ENCODE results near the gene NAT14.
"Not testable (repeated sequence)": the region's sequence is repeated elsewhere in the genome, so short reads cannot be mapped to it uniquely, and the experiment has no call there.

The NAT14 gene

DNA sequence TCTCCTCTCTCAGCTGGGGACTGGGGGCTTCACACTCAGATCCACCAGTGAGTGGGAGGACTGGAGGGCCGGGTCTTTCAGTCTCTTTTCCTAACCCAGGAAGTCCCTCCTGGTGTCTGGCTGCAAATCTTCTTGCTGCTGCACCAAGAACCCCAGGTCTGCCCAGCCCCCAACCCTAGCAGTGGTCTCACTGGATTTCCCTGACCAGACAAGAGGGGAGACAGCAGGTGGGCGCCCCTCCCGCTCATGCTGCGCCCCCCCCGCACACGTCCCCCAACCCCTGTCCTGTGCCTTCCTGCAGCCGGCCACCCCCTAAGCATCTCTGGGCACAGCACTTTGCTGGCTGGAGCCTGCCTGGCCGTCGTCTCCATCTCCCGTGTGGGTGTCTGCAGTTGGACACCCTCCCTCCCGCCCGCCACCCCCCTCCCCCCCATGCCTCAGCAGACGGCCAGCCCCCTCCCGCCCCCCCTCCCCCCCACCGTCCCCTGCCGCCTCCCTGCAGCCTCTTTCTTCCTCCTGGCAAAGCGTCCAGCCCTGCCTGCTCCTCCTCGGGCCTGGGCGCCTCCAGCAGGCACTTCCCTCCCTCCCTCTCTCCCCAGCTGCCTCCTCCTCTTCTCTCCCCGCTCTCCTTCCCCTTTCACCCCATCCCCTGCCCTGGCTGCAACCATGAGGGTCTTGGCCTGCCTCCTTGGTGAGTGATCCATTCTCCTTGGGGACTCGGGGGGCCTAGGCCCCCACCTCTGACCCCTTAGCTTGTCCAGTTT is 3.1 kb downstream of the NAT14 start, which contains the start of gene SSC5D:
Gene SSC5D, plus strand, starts transcription at position 513 of the 764 bp plus-strand sequence. Its CDS starts 154 bp downstream, at position 667.
- DNase-seq = no peak

DNA sequence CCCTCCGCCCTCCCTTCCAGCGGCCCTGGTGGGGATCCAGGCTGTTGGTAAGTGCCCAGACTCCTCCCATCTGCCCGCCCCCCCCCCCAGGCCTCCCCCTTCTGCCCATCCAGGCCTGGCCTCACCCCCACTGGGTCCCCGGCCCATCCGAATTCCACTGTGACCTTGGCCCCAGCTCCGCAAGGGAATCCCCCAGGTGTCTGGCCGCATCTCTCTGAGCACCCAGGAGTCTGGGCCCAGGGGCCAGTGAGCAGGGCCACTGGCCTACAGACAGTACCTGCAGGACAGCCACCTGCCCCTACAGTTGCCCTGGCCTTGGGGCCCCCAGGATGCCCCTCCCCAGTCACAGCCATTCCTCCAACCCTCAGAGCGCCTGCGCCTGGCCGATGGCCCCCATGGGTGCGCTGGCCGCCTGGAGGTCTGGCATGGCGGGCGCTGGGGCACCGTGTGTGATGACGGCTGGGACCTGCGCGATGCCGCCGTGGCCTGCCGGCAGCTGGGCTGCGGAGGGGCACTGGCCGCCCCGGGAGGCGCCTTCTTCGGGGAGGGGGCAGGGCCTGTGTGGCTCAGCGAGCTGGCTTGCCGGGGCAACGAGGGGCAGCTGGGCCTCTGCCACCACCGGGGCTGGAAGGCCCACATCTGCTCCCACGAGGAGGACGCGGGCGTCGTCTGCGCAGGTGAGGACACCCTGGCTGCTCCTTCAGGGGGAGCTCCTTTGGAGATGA is 4.2 kb downstream of the NAT14 start:
- no peak for DNase-seq

DNA sequence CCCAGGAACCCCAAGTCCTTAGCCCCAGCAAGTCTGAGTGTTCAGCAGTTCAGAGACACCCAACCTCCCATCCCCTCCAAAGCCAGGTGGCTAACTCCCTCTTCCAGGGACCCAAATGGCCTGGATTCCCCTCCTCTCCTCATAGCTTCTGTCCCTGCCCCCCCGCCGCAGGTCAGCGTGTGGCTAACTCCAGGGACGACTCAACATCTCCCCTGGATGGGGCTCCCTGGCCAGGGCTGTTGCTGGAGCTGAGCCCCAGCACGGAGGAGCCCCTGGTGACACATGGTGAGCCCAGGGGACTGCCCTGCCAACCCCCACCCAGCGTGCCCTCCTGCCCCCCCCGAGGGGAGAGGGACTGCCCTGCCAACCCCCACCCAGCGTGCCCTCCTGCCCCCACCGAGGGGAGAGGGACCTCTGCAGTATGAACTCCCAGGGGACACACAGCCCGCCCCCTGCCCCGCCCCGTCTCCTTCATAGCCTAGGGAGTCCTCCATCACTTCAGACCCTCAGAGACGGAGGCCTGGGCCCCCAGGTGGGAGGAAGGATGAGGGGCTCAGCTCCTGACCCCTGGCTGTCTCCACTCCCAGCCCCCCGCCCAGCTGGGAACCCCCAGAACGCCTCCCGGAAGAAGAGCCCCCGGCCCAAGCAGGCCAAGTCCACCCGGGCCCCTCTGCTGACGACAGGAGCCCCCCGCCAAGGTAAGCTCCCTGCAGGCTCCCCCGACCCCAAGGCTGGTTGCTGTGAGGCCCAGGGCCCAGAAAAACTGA is 4.9 kb downstream of the NAT14 start:
- DNase-seq = no peak

DNA sequence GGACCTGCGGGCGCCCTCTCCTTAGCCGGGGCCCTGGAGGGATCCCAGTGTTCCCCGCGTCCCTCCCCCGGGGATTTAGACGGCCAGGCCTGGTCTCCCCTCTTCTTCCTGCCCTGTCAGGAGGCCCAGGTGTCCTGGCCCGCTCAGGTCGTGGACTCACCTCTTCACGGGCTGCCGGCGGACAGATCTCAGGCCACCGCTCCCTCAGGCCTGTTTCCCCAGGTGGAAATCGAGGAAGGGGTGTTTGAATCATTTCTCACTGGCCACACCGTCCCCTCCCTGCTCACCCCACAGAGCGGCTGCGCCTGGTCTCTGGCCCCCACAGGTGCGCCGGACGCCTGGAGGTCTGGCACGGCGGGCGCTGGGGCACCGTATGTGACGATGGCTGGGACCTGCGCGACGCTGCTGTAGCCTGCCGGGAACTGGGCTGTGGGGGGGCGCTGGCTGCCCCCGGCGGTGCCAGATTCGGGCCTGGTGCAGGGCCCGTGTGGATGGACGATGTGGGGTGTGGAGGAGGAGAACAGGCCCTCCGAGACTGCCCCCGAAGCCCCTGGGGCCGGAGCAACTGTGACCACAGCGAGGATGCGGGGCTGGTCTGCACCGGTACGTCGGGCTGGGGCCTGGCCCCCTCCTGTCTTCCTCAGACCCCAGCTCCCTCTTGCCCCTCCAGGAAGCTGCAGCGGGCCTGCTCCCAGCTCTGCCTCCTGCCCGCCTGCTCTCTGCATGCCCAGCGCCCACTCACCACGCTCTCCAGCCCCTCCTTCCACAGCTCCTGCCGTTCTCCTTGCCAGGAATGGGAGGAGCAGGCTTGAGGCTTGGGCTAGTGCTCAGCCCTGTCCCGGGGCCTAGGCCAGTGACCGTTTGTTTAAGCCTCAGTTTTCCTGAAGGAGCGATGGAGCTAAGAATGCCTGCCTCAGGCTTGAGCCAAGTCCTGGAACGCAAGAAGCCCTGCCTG is 5.8 kb downstream of the NAT14 start:
- DNase-seq = no peak

DNA sequence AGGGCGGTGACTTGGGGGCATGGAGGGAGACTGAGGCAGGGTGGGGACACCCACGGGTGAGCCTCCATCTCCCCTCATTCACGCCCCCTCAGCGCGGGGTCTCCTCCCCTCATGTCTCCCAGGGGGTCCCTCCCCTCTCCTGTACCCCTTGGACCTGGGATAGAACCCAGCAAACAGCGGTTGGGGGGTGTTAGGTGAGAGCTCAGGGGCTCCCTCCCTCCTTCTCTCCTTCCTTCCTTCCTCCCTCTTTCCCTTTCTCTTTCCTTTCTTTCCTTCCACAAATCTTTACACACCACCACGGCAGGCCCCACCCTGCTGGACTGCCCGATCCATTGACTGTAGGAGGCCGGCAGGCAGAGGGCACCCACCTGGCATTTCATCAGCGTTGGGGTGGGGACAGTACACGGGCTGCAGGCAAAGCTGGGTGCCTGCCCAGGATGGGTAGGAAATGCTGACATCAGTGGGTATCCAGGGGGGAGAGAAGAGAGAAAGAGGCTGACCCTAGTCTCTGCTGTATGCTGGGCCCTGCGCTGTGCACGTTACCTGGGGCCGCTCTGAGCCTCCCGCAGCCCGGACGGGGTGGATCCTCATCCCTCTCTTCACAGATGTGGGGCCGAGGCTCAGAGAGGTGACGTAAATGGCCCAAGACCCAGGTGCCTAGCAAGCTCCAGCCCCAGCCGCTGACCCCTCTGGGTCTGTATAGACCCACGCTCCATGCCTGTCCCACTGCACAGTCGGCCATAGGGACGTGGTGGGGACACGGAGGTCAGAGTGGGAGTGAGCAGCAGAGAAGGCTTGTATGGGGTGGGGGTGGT is 6.8 kb downstream of the NAT14 start:
- DNase-seq = no peak

DNA sequence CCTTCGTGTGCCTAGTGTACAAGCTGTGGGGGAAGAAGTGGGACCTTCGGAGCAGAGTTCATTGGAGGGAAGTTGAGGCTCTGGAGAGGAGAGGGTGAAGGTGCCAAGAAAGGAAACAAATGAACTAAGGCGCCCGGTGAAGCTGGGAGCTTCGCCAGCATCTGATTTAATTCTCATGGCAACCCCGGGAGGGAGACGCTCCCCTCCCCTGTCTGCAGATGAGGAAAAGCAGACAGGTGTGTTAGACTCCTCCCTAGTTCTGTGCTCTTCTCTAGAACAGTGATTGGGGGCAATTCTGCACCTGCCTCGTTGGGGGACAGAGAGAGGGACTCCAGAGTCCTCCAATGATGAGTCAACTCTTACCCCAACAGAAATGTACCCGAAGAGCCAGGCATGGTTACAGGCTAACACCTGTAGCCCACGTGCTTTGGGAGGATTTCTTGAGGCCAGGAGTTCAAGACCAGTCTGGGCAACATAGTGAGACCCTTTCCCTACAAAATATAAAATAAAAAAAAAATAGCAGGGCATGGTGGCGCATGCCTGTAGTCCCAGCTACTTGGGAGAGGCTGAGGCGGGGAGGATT is 7.5 kb downstream of the NAT14 start:
- no peak for DNase-seq

DNA sequence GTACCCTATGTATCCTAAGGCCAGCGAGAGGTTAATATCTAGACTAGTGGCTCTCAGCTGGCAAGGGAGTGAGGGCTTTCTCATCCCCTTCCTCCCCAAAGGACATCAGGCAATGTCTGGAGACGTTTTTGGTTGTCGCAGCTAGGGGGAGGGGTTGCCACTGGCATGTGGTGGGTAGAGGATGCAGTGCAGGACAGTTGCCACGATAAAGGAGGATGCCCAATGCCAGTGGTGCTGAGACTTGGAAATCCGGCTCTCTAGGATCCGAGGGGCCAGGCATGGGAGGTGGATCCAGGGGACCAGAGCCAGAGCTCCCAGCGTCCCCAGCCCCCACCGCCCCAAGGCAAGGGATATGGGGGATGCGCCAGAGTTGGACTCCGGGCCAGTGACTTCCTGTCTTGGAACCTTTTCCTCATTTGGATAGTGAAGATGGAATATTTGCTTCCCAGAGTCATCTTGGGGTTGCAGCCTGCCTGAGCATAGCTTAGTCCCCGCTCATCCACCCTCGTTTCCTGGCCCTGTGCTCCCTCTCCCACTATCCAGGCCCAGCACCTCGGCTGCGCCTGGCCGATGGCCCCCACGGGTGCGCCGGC is 8.2 kb downstream of the NAT14 start:
- DNase-seq = no peak

DNA sequence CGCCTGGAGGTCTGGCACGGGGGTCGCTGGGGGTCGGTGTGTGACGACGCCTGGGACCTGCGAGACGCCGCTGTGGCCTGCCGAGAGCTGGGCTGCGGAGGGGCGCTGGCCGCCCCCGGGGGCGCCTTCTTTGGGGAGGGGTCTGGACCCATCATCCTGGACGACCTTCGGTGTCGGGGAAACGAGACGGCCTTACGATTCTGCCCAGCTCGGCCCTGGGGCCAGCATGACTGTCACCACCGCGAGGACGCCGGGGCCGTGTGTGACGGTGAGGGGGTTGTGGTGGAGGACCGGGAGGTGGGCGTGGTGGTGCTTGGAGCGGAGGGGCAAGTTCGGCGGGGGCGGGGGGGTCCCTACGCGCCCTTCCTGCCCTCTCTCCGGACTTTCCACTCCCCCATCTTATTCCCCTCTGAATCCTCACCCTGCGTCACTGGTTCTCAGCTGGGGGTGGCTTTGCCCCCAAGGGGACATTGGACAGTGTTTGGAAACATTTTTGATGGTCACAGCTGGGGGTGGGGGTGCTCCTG is 8.7 kb downstream of the NAT14 start:
- DNase-seq = no peak

DNA sequence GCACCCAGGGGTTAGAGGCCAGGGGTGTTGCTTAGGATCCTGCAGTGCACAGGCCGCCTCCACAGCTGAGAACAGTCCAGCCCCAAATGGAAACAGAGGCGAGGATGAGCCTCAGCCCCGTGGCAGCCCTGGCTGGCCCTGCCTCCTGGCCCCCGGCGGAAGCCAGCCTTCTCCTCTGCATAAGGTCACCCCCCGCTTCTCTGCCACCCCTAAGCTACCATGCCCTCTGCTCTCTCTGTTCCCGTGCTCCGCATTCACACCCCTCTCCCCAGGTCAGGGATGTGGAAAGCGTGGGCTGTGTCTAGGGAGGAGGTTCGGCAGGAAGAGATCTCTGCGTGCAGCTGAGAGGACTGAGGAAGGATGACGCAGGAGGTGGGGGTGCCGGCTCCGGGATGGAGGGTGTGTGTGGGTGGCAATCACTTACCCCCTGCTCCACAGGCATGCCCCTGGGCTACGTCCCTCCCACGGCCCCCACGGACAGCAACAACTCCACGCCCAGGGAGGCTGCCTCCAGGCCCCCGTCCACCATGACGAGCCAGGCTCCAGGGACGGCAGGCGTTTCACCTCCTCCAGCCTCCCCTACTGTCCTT is 9.3 kb downstream of the NAT14 start:
- DNase-seq = no peak

DNA sequence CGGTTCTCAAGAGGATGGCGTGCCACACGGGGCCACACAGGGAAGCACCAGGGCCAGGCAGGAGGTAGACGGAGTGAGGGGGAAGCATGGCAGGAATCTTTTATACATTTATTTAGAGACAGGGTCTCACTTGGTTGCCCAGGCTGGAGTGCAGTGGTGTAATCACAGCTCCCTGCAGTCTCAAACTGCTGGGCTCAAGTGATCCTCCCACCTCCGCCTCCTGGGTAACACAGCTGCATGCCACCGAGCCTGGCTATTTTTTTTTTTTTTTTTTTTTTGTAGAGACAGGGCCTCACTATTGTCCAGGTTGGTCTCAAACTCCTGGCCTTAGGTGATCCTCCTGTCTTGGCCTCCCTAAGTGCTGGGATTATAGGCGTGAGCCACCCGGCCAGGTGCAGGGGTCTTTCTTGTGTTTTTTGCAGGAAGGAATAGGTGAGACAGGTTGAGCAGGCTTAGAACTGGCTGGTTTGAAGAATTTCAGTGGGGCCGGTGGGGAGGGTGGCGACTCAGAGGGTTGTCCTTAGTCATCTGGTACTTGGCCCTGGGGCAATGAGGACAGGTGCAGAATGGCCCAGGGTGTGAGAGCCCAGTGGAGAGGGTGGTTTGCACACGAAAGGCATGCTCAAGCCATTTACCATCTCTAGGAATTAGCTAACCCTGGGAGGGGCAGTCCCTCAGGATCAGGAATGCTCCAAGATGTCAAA is 10.8 kb downstream of the NAT14 start:
- no peak for DNase-seq

DNA sequence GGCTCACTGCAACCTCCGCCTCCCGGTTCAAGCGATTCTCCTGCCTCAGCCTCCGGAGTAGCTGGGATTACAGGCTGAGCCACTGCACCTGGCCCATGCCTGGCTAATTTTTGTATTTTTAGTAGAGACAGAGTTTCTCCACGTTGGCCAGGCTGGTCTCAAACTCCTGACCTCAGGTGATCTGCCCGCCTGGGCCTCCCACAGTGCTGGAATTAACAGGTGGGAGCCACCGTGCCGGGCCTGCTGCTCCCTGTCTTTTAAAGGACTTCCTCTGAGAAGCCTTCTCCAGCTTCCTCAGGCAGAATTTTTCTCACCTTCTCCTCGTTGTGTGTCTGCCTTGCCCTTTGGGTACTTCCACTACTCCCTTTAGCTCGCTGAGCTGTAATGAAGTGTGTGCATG is 11.8 kb downstream of the NAT14 start:
- not testable (repeated sequence) for DNase-seq

DNA sequence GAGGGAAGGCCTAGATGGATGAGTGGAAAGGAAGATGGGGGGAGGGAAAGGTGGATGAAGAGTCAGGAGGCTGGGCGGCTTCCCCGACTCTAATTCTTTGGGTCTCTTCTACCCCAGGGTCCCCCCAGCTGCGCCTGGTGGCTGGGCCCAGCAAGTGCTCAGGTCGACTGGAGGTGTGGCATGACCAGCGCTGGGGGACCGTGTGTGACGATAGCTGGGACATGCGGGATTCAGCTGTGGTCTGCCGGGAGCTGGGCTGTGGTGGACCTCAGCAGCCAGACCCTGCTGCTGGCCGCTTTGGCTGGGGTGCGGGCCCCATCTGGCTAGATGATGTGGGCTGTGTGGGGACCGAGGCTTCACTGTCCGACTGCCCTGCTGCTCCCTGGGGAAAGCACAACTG is 12.8 kb downstream of the NAT14 start:
- DNase-seq = no peak

DNA sequence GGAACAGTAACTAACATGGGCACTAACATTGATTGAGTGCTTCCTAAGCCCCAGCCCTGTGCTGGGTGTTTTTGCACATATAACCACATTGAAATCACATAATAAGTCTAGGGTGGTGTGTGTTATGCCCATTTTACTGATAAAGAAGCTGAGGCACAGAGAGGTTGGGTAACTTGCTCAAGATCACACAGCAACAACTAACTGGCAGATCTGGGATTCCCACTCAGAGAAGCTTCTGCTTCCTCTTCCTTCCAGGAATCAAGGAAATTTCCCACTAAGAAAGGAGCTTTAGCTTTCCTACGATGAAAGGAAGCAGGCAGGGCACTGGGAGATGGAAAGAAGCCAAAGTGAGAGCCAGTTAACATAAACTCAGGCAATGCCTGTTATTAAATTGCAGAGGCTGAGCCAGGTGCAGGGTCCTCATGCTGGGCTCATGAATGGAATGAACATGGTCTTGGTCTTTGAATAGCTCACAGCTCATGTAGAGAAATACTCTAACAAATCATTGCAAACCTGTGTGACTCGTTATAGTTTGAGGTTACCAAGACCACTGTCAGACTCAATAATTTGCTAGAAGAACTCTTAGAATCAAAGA is 13.4 kb downstream of the NAT14 start:
- no peak for DNase-seq

DNA sequence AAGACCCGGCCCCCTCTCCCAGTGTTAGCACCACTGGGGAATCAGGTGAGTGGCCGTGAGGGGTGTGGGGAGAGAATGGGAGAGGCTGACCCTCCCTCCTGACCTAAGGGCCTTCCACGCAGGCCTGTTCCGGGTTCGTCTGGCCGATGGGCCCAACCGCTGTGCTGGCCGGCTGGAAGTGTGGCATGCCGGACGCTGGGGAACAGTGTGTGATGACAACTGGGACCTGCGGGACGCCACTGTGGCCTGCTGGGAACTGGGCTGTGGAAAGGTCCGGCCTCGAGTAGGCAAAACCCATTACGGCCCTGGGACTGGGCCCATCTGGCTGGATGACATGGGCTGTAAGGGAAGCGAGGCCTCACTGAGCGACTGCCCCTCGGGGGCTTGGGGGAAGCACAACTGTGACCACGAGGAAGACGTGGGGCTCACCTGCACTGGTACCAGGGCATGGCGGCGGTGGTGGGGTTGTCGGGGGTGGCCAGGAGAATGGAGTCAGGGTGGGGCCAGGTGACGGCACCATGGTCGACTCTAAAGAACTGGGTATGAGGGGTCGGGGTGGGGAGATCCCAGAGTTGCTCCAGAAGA is 15.5 kb downstream of the NAT14 start:
- DNase-seq = no peak

DNA sequence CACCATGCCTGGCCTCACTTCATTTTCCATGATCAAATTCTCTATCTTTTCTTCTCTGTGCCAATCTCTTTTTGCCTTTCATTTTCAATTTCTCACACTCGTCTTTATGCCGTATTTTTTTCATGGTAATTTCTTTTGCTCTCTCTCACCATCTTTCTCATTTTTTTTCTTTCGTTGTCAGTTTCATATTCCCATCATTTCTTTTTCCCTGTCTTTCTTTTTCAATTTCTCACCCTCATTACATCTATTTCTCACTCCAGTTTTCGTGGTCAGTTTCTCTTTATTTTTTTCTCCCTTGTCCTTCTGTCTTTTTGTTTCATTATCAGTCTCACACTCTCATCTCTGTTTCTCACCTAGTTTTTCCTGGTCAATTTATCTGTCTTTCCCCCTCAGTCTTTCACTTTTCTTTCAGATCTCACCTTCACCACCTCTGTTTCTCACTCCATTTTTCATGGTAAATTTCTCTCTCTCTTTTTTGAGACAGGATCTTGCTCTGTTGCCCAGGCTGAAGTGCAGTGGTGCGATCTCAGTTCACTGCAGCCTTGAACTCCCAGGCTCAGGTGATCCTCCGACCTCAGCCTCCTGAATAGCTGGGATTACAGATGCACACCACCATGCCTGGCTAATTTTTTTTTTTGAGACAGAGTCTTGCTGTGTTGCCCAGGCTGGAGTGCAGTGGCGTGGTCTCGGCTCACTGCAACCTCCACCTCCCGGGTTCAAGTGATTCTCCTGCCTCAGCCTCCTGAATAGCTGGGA is 17.4 kb downstream of the NAT14 start:
- no peak for DNase-seq

DNA sequence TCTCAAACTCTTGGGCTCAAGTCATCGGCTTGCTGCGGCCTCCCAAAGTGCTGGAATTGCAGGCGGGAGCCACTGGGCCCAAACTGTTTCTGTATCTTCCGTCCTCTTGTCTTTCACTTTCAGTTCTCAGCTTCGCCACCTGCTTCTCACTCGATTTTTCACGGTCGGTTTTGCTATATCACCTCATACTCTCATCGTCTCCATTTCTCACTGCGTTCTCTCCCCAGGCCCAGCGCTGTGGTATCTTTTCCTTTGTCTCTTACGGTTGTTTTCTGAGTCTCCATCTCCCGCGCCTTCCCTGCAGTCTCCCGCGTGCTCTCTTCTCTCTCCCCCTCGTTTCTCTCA is 18.1 kb downstream of the NAT14 start:
- no peak for DNase-seq

DNA sequence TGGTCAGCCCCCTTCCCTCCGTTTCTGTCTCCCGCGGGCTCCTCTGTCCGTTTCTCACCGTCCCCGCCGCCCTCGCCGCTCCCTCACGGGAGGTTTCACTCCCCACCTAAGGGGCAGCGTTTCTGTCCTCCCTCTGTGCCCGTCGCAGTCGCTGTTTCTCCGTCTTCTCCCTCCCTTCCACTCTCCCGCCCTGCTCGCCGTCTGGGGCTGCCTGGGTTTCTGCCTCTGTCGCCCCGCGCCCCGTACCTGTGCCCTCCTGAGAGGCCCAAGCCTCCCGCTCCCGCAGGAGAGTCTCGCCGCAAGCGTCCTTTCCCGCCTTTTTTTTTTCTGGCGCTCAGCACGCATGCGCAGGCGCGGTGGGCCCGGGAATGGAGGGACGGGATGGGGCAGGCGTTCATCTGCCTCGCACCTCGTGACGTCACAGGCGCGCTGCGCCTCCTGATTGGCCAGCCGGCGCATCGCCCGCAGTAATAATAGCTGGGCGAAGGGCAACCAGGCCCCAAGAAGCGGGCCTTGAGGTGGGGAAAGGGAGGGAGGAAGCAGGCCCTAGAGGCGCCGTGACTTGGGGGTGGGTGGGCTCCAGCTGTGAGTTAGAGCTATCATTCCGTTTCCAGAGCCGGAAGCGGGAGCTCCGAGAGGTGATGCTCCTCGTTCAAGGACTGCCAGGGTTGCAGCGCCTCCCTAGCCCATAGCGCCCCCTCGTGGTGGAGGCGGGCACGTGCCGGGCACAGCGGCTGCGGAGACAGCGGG is 18.7 kb downstream of the NAT14 start:
- peak; percentile 49 to 75 for DNase-seq
